Smooth muscle cell (in vitro differentiated cells): ENCODE data around the gene DPH3. TPM values are rescaled to one million over a fixed set of nuclear protein-coding genes. Genes with fewer than 3 reads are reported as not detected.

Experiments used
- DNase-seq: peaks from one replicate; lab custom pipeline; 2025; ENCODE audit not compliant: unreplicated experiment; lab: John Stamatoyannopoulos, UW
- H2AFZ ChIP-seq: fragments of 200-600 bp; sonication (generic); 2 replicates; pipeline ENCODE4 v1.6.0; 2016; ENCODE audit warnings: antibody characterized with exemption, low read depth, mild to moderate bottlenecking
- H3F3A ChIP-seq: fragments of 200-600 bp; sonication (generic); 2 replicates; pipeline ENCODE4 v1.6.0; 2017; ENCODE audit warnings: antibody characterized with exemption, low read depth
- H3K27ac ChIP-seq: fragments of 200-600 bp; sonication (generic); 2 replicates; pipeline ENCODE4 v1.5.1; 2016; ENCODE audit warnings: low read depth, mild to moderate bottlenecking
- H3K27me3 ChIP-seq: fragments of 200-600 bp; sonication (generic); 2 replicates; pipeline ENCODE4 v1.6.1; 2016; ENCODE audit warnings: low read depth, mild to moderate bottlenecking
- H3K36me3 ChIP-seq: fragments of 200-600 bp; sonication (generic); 2 replicates; pipeline ENCODE4 v1.5.1; 2016; ENCODE audit warnings: low read depth
- H3K4me1 ChIP-seq: fragments of 200-600 bp; sonication (generic); 2 replicates; pipeline ENCODE4 v1.5.1; 2016; ENCODE audit warnings: low read depth
- H3K4me2 ChIP-seq: fragments of 200-600 bp; sonication (generic); 2 replicates; pipeline ENCODE4 v1.6.0; 2016; ENCODE audit warnings: mild to moderate bottlenecking
- H3K4me3 ChIP-seq: fragments of 200-600 bp; sonication (generic); 2 replicates; pipeline ENCODE4 v1.5.1; 2016; ENCODE audit warnings: mild to moderate bottlenecking
- H3K79me2 ChIP-seq: fragments of 200-600 bp; sonication (generic); 2 replicates; pipeline ENCODE4 v1.6.0; 2016; ENCODE audit warnings: low read depth, mild to moderate bottlenecking
- H3K9ac ChIP-seq: fragments of 200-600 bp; sonication (generic); 2 replicates; pipeline ENCODE4 v1.6.0; 2016; ENCODE audit warnings: low read depth
- H3K9me3 ChIP-seq: fragments of 200-600 bp; sonication (generic); replicated peaks from 2 replicates; pipeline ENCODE4 v1.5.1; 2016; ENCODE audit warnings: low read depth
- H4K20me1 ChIP-seq: fragments of 200-600 bp; sonication (generic); 2 replicates; pipeline ENCODE4 v1.6.0; 2016; ENCODE audit warnings: low read depth
- CTCF ChIP-seq: fragments of 200-600 bp; sonication (generic); IDR thresholded peaks from 2 replicates; pipeline ENCODE4 v1.5.1; 2017; ENCODE audit warnings: borderline replicate concordance, mild to moderate bottlenecking, antibody characterized with exemption; ENCODE audit not compliant: insufficient read depth, poor library complexity, severe bottlenecking
- WGBS: methylation state at CpG from one replicate; pipeline ENCODE4 v1.1.7; 2016; ENCODE audit warnings: low lambda C conversion rate; 5-methylcytosine and 5-hydroxymethylcytosine counted together
- polyA plus RNA-seq: library from polyadenylated mRNA; unstranded; fragments of >200 nt; fragmentation: Nextera tagmentation; extraction: Ambion mirVana; gene quantifications from 2 replicates; pipeline ENCODE4 v1.2.1, GENCODE V29; 2016
- total RNA-seq: library from RNA; depleted of rRNA; stranded (reverse); fragments of >200 nt; gene quantifications from 2 replicates; pipeline ENCODE4 v1.2.3, GENCODE V29; 2014

DPH3 gene
- total and polyA plus RNA-seq, 2 experiments from 2014 or later, result 44.7 to 69.5 TPM

GRCh38 chr3:16304061-16305010 is 39.6 kb upstream of the DPH3 start:
- H3K79me2 ChIP-seq, result no peaks in the 10 kb centered on the region
- 93% methylated on average over 2 of the region's 2 CpGs for WGBS
- peaks cover 5% of the 10 kb centered on the region for H3F3A ChIP-seq
- no peak overlapping the region for H3K4me3 ChIP-seq
- DNase-seq, result no peak
- TF ChIP-seq CTCF, result no peak
- no peak overlapping the region for H2AFZ ChIP-seq
- H3K9ac ChIP-seq, result no peak overlapping the region
- H3K27me3 ChIP-seq, result no peaks in the 10 kb centered on the region
- H3K4me1 ChIP-seq, result peaks cover 26% of the 10 kb centered on the region
- H3K4me2 ChIP-seq, result no peak overlapping the region
- no peaks in the 10 kb centered on the region for H3K36me3 ChIP-seq
- H3K9me3 ChIP-seq, result no peaks in the 10 kb centered on the region
- no peak overlapping the region for H3K27ac ChIP-seq
- no peaks in the 10 kb centered on the region for H4K20me1 ChIP-seq

- H3K36me3 ChIP-seq, result no peaks in the 10 kb centered on the region
- no peak overlapping the region for H2AFZ ChIP-seq
- no peaks in the 10 kb centered on the region for H3K79me2 ChIP-seq
- 77% methylated on average over 2 of the region's 2 CpGs for WGBS
- H3K4me1 ChIP-seq, result peaks cover 26% of the 10 kb centered on the region
- no peak overlapping the region for H3K27ac ChIP-seq
- H3K9me3 ChIP-seq, result no peaks in the 10 kb centered on the region
- no peak overlapping the region for H3K4me2 ChIP-seq
- H3K27me3 ChIP-seq, result no peaks in the 10 kb centered on the region
- no peak overlapping the region for H3K9ac ChIP-seq
- no peak overlapping the region for H3K4me3 ChIP-seq
- H3F3A ChIP-seq, result peaks cover 5% of the 10 kb centered on the region
- H4K20me1 ChIP-seq, result no peaks in the 10 kb centered on the region
- DNase-seq, result no peak
- TF ChIP-seq CTCF, result no peak
Measured at GRCh38 chr3:16303037-16303575, 38.4 kb upstream of the DPH3 start.

- no peak for DNase-seq
- peaks cover 26% of the 10 kb centered on the region for H3K4me1 ChIP-seq
- no peak overlapping the region for H3K4me2 ChIP-seq
- H3K4me3 ChIP-seq, result no peak overlapping the region
- no peaks in the 10 kb centered on the region for H3K79me2 ChIP-seq
- WGBS, result 86% methylated on average over 6 of the region's 6 CpGs
- H3K9me3 ChIP-seq, result no peaks in the 10 kb centered on the region
- H3K36me3 ChIP-seq, result peaks cover 1% of the 10 kb centered on the region
- no peak overlapping the region for H3K9ac ChIP-seq
- no peak overlapping the region for H2AFZ ChIP-seq
- no peaks in the 10 kb centered on the region for H4K20me1 ChIP-seq
- H3K27ac ChIP-seq, result no peak overlapping the region
- peaks cover 5% of the 10 kb centered on the region for H3F3A ChIP-seq
- H3K27me3 ChIP-seq, result no peaks in the 10 kb centered on the region
- no peak for TF ChIP-seq CTCF
Measured at GRCh38 chr3:16302082-16302631, 37.4 kb upstream of the DPH3 start.
